Parathyroid adenoma (tissue), 2 donors: ENCODE results near the gene MTF1.

Source experiments
- H2AFZ ChIP-seq: fragments of 300-600 bp; sonication (generic); one replicate; pipeline ENCODE4 v1.7.0; 2017; ENCODE audit warnings: antibody characterized with exemption, mild to moderate bottlenecking
- H3K27ac ChIP-seq: fragments of 300-600 bp; sonication (generic); one replicate; pipeline ENCODE4 v1.7.0; 2017
- H3K27me3 ChIP-seq: fragments of 300-600 bp; sonication (generic); one replicate; pipeline ENCODE4 v1.7.0; 2017; ENCODE audit warnings: low read length; ENCODE audit not compliant: control insufficient read depth, insufficient read depth
- H3K36me3 ChIP-seq: fragments of 300-600 bp; sonication (generic); one replicate; pipeline ENCODE4 v1.7.0; 2017; ENCODE audit warnings: low read length; ENCODE audit not compliant: control insufficient read depth, insufficient read depth
- H3K4me1 ChIP-seq: fragments of 300-600 bp; sonication (generic); one replicate; pipeline ENCODE4 v1.7.0; 2017; ENCODE audit warnings: control low read depth
- H3K4me2 ChIP-seq: fragments of 300-600 bp; sonication (generic); one replicate; pipeline ENCODE4 v1.7.0; 2017; ENCODE audit warnings: low read length
- H3K4me3 ChIP-seq: fragments of 300-600 bp; sonication (generic); one replicate; pipeline ENCODE4 v1.7.0; 2017; ENCODE audit warnings: low read depth, low read length
- H3K79me2 ChIP-seq: fragments of 300-600 bp; sonication (generic); one replicate; pipeline ENCODE4 v1.7.0; 2017; ENCODE audit warnings: control low read depth
- H3K9ac ChIP-seq: fragments of 300-600 bp; sonication (generic); one replicate; pipeline ENCODE4 v1.7.0; 2017; ENCODE audit warnings: mild to moderate bottlenecking
- H3K9me3 ChIP-seq: fragments of 300-600 bp; sonication (generic); one replicate; pipeline ENCODE4 v1.7.0; 2017; ENCODE audit warnings: low read length; ENCODE audit not compliant: control insufficient read depth
- TF ChIP-seq, protein P1 (sequence below): fragments of 300-600 bp; sonication (generic); IDR thresholded peaks from one replicate; pipeline ENCODE4 v1.7.0; 2017; ENCODE audit warnings: antibody characterized with exemption, mild to moderate bottlenecking
- donor health status: primary hyperparathyroidism.

Gene MTF1

GRCh38 chr1:37861151-37861550 is 1.8 kb upstream of the MTF1 start:
- peaks cover 7% of the 10 kb centered on the region for H3K79me2 ChIP-seq
- no peaks in the 10 kb centered on the region for H3K27me3 ChIP-seq
- no peak overlapping the region for H2AFZ ChIP-seq
- H3K36me3 ChIP-seq = no peaks in the 10 kb centered on the region
- H3K9ac ChIP-seq = no peak overlapping the region
- no peak overlapping the region for H3K4me2 ChIP-seq
- no peak overlapping the region for H3K27ac ChIP-seq
- TF ChIP-seq, protein P1, sequence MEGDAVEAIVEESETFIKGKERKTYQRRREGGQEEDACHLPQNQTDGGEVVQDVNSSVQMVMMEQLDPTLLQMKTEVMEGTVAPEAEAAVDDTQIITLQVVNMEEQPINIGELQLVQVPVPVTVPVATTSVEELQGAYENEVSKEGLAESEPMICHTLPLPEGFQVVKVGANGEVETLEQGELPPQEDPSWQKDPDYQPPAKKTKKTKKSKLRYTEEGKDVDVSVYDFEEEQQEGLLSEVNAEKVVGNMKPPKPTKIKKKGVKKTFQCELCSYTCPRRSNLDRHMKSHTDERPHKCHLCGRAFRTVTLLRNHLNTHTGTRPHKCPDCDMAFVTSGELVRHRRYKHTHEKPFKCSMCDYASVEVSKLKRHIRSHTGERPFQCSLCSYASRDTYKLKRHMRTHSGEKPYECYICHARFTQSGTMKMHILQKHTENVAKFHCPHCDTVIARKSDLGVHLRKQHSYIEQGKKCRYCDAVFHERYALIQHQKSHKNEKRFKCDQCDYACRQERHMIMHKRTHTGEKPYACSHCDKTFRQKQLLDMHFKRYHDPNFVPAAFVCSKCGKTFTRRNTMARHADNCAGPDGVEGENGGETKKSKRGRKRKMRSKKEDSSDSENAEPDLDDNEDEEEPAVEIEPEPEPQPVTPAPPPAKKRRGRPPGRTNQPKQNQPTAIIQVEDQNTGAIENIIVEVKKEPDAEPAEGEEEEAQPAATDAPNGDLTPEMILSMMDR = no peak
- peaks cover 3% of the 10 kb centered on the region for H3K4me1 ChIP-seq
- H3K9me3 ChIP-seq = no peaks in the 10 kb centered on the region
- H3K4me3 ChIP-seq = no peak overlapping the region

DNA sequence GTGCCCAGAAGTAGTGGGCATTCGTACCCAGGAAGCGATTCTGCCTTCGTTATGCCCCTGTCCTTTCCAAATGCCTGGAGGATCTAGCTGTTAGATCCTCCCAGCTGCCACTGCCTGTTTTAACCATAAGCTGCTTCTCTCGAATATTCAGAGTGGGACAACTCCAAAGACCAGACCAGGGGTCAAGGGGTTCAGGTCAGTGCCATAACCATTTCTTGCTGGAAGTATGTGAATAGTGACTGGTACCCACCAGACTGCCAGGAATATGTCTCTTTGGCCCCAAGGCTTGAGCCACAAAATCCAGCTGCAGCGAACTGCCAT is 914 bp upstream of the MTF1 start:
- H2AFZ ChIP-seq = peak overlapping the region; percentile 89
- H3K9ac ChIP-seq = no peak overlapping the region
- H3K79me2 ChIP-seq = peaks cover 7% of the 10 kb centered on the region
- H3K4me2 ChIP-seq = peak overlapping the region; percentile 90
- no peaks in the 10 kb centered on the region for H3K9me3 ChIP-seq
- H3K4me3 ChIP-seq = peak overlapping the region; percentile 90
- H3K27ac ChIP-seq = peak overlapping the region; percentile 76
- H3K27me3 ChIP-seq = no peaks in the 10 kb centered on the region
- peaks cover 3% of the 10 kb centered on the region for H3K4me1 ChIP-seq
- TF ChIP-seq, protein P1 = no peak
- H3K36me3 ChIP-seq = no peaks in the 10 kb centered on the region

DNA sequence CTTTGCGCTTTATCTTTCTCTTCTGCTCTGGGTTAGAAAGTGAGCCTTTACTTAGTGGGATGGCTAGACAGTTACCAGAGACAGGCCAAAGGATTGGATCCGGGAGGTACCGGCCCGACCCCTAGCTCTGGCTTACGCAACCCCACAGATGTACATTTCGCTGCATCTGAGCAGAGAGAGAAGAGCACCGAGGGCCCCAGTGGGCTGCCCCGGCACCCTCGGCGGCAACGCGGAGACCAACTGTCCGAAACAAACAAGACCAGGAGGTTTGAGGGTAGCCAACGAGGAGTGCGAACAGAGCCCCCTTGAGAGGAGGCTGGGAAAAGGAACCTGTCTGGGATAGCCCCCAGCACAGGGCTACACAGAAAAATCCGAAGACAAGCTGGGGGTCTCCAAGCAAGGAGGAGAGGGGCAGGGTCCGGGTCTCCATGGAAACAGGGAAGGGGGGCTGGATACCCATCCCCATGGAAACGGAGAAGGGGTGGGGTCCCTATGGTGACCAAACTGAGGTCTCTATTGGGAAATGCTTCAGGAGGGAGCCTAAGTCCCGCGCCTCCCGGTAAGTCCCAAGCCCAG is 373 bp downstream of the MTF1 start:
- Histone ChIP-seq H3K79me2 (peaks cover 7% of the 10 kb centered on the region), H3K27me3 (no peaks in the 10 kb centered on the region), H3K9me3 (no peaks in the 10 kb centered on the region), H2AFZ (peak overlapping the region; percentile 89), H3K36me3 (no peaks in the 10 kb centered on the region), H3K4me1 (peaks cover 3% of the 10 kb centered on the region), H3K9ac (peak overlapping the region; percentile 61), H3K27ac (peak overlapping the region; percentile 76), H3K4me3 (peak overlapping the region; percentile 90), H3K4me2 (peak overlapping the region; percentile 90)
- TF ChIP-seq, protein P1 = no peak

DNA sequence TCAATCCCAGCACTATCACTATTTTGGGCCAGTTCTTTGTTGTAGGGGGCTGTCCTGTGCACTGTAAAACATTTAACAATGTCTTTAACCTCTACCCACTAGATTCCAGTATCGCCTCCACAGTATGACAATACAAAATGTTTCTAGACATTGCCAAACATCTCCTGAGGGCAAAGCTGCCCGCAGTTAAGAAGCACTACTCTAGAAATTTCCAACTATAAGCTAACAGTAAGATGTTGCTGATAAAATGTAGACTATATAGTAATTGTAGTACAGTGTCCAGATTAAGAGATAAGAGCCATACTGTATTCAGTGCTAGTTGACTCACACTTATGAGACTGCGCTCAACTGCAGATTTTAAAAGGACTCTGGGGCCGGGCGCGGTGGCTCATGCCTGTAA is 5.0 kb downstream of the MTF1 start:
- H3K27ac ChIP-seq = no peak overlapping the region
- no peak overlapping the region for H2AFZ ChIP-seq
- no peaks in the 10 kb centered on the region for H3K9me3 ChIP-seq
- no peak overlapping the region for H3K4me3 ChIP-seq
- H3K36me3 ChIP-seq = no peaks in the 10 kb centered on the region
- H3K4me1 ChIP-seq = peaks cover 10% of the 10 kb centered on the region
- H3K9ac ChIP-seq = no peak overlapping the region
- H3K79me2 ChIP-seq = peaks cover 10% of the 10 kb centered on the region
- no peak overlapping the region for H3K4me2 ChIP-seq
- H3K27me3 ChIP-seq = no peaks in the 10 kb centered on the region
- TF ChIP-seq, protein P1 = no peak

DNA sequence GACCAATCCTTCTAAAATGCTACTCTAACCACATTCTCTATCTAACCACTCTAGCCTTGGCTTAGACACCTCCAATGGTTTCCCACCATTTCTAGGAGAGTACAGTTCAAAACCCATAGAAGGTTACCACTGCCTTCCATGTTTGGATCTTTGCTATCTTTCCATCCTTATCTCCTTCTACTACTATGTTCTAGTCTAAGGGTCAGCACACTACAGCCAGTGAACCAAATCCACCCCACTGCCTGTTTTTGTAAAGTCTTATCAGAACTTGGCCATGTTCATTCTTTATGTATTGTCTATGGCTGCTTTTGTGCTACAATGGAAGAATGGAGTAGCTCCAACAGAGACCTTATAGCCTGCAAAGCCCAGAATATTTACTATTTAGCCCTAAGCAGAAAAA is 6.2 kb downstream of the MTF1 start:
- Histone ChIP-seq H3K36me3 (no peaks in the 10 kb centered on the region), H3K27me3 (no peaks in the 10 kb centered on the region), H3K79me2 (peaks cover 8% of the 10 kb centered on the region), H3K9me3 (no peaks in the 10 kb centered on the region), H3K4me3 (no peak overlapping the region), H3K4me2 (no peak overlapping the region), H3K4me1 (peaks cover 6% of the 10 kb centered on the region), H2AFZ (no peak overlapping the region), H3K27ac (no peak overlapping the region), H3K9ac (no peak overlapping the region)
- TF ChIP-seq, protein P1 = no peak
